HepG2 (cell line): ENCODE results near the gene ACP2. TPM values are rescaled to one million over a fixed set of nuclear protein-coding genes. Genes with fewer than 3 reads are reported as not detected.

Source experiments
- JUNB ChIP-seq: sonication (generic); formaldehyde crosslinking; IDR thresholded peaks from 2 replicates; pipeline ENCODE4 v1.8.0; 2022; ENCODE audit warnings: missing genetic modification reagents, mild to moderate bottlenecking, borderline replicate concordance
- KLF11 ChIP-seq: IDR thresholded peaks from 2 replicates; pipeline ENCODE4 v1.6.1; 2016; ENCODE audit warnings: missing compliant biosample characterization
- MEF2D ChIP-seq: sonication (generic); formaldehyde crosslinking; IDR thresholded peaks from 2 replicates; pipeline ENCODE4 v1.5.1; 2020; ENCODE audit warnings: mild to moderate bottlenecking, missing genetic modification reagents
- NCOA5 ChIP-seq: sonication (generic); formaldehyde crosslinking; IDR thresholded peaks from 2 replicates; pipeline ENCODE4 v1.4.0; 2020; ENCODE audit warnings: missing genetic modification reagents
- RBAK ChIP-seq: sonication (generic); formaldehyde crosslinking; IDR thresholded peaks from 2 replicates; pipeline ENCODE4 v1.5.1; 2020; ENCODE audit warnings: mild to moderate bottlenecking, missing genetic modification reagents
- RELA ChIP-seq: sonication (generic); formaldehyde crosslinking; IDR thresholded peaks from 2 replicates; pipeline ENCODE4 v1.4.0; 2020; ENCODE audit warnings: missing genetic modification reagents
- RFX3 ChIP-seq: IDR thresholded peaks from 2 replicates; pipeline ENCODE4 v1.6.1; 2016; ENCODE audit warnings: missing biosample characterization, missing genetic modification reagents
- SAP130 ChIP-seq: IDR thresholded peaks from 2 replicates; pipeline ENCODE4 v1.6.1; 2016; ENCODE audit warnings: low read depth
- SYNCRIP ChIP-seq: fragments of 200-400 bp; formaldehyde crosslinking; IDR thresholded peaks from 2 replicates; pipeline ENCODE4 v1.6.1; 2018; ENCODE audit warnings: mild to moderate bottlenecking, low read depth, low read length; ENCODE audit not compliant: insufficient read depth
- TAF1 ChIP-seq: sonication (generic); formaldehyde crosslinking; IDR thresholded peaks from 2 replicates; pipeline ENCODE4 v1.4.0; 2020; ENCODE audit warnings: missing genetic modification reagents
- TSC22D2 ChIP-seq: sonication (generic); formaldehyde crosslinking; IDR thresholded peaks from 2 replicates; pipeline ENCODE4 v1.5.1; 2020; ENCODE audit warnings: missing genetic modification reagents, mild to moderate bottlenecking, borderline replicate concordance
- ZFP90 ChIP-seq: sonication (generic); formaldehyde crosslinking; IDR thresholded peaks from 2 replicates; pipeline ENCODE4 v1.8.0; 2022; ENCODE audit warnings: missing genetic modification reagents, mild to moderate bottlenecking, inconsistent platforms, borderline replicate concordance
- ZKSCAN1 ChIP-seq: fragments of 150-350 bp; IDR thresholded peaks from 2 replicates; pipeline ENCODE4 v1.6.1; 2014; ENCODE audit warnings: low read length
- ZNF292 ChIP-seq: sonication (generic); formaldehyde crosslinking; IDR thresholded peaks from 2 replicates; pipeline ENCODE4 v1.8.1; 2022; ENCODE audit warnings: mild to moderate bottlenecking, low read depth, missing genetic modification reagents, borderline replicate concordance
- ZNF605 ChIP-seq: sonication (generic); formaldehyde crosslinking; IDR thresholded peaks from 2 replicates; pipeline ENCODE4 v1.8.0; 2022; ENCODE audit warnings: mild to moderate bottlenecking, missing genetic modification reagents
- ZNF7 ChIP-seq: IDR thresholded peaks from 2 replicates; pipeline ENCODE4 v1.6.1; 2016; ENCODE audit warnings: missing biosample characterization, missing genetic modification reagents
- ZSCAN20 ChIP-seq: sonication (generic); formaldehyde crosslinking; IDR thresholded peaks from 2 replicates; pipeline ENCODE4 v1.4.0; 2020; ENCODE audit warnings: missing genetic modification reagents, mild to moderate bottlenecking, borderline replicate concordance
- polyA plus RNA-seq, 8 experiments: library from polyadenylated mRNA; depleted of rRNA in 3 of 8; stranded (reverse) in 7 of 8; unstranded in 1 of 8; fragments of >200 nt; fragmentation: Illumina TruSeq in 4 of 8; extraction: Trizol in 4 of 8; gene quantifications; 2 replicates each; pipeline versions ENCODE4 v1.2.1 to v1.2.3, GENCODE V29; 2011 to 2016; ENCODE audit warnings: low read depth in 4 of 8, missing spikeins in 1 of 8, mixed read lengths in 1 of 8; ENCODE audit not compliant: insufficient read depth in 1 of 8
- total RNA-seq, 5 experiments: library from RNA; depleted of rRNA; stranded (reverse); fragments of >200 nt; fragmentation: Illumina TruSeq; extraction: Trizol; gene quantifications; 2 replicates each; pipeline ENCODE4 v1.2.3, GENCODE V29; 2016; ENCODE audit warnings: low read depth in 1 of 5
- TF ChIP-seq, protein P1 (sequence below): sonication (generic); formaldehyde crosslinking; IDR thresholded peaks from 2 replicates; pipeline ENCODE4 v1.9.0; 2022; ENCODE audit warnings: low read depth, missing genetic modification reagents
- TF ChIP-seq, protein P2 (sequence below): sonication (generic); formaldehyde crosslinking; IDR thresholded peaks from 2 replicates; pipeline ENCODE4 v1.8.0; 2022; ENCODE audit warnings: missing genetic modification reagents, mild to moderate bottlenecking, moderate library complexity, borderline replicate concordance
- TF ChIP-seq, protein P3 (sequence below): sonication (generic); formaldehyde crosslinking; IDR thresholded peaks from 2 replicates; pipeline ENCODE4 v1.5.0; 2020; ENCODE audit warnings: missing genetic modification reagents
- TF ChIP-seq, protein P4 (sequence below): sonication (generic); formaldehyde crosslinking; IDR thresholded peaks from 2 replicates; pipeline ENCODE4 v1.4.0; 2020; ENCODE audit warnings: mild to moderate bottlenecking, missing genetic modification reagents, borderline replicate concordance

The ACP2 gene
- total and polyA plus RNA-seq, 2 of the 13 experiments (the other 11 are each of a cell fraction or from before 2014, with no cell fraction given): 17.7 to 20.2 TPM

- TF ChIP-seq, protein P1, sequence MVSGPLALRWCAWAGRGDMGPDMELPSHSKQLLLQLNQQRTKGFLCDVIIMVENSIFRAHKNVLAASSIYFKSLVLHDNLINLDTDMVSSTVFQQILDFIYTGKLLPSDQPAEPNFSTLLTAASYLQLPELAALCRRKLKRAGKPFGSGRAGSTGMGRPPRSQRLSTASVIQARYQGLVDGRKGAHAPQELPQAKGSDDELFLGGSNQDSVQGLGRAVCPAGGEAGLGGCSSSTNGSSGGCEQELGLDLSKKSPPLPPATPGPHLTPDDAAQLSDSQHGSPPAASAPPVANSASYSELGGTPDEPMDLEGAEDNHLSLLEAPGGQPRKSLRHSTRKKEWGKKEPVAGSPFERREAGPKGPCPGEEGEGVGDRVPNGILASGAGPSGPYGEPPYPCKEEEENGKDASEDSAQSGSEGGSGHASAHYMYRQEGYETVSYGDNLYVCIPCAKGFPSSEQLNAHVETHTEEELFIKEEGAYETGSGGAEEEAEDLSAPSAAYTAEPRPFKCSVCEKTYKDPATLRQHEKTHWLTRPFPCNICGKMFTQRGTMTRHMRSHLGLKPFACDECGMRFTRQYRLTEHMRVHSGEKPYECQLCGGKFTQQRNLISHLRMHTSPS (CRISPR knock-in tag): 0 out of 2 replicates have a peak, but pooled peaks have one; percentile 37
- TF ChIP-seq, protein P2, sequence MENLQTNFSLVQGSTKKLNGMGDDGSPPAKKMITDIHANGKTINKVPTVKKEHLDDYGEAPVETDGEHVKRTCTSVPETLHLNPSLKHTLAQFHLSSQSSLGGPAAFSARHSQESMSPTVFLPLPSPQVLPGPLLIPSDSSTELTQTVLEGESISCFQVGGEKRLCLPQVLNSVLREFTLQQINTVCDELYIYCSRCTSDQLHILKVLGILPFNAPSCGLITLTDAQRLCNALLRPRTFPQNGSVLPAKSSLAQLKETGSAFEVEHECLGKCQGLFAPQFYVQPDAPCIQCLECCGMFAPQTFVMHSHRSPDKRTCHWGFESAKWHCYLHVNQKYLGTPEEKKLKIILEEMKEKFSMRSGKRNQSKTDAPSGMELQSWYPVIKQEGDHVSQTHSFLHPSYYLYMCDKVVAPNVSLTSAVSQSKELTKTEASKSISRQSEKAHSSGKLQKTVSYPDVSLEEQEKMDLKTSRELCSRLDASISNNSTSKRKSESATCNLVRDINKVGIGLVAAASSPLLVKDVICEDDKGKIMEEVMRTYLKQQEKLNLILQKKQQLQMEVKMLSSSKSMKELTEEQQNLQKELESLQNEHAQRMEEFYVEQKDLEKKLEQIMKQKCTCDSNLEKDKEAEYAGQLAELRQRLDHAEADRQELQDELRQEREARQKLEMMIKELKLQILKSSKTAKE (CRISPR knock-in tag): no peak
- TF ChIP-seq JUNB: no peak
- no peak; the same call in 1 of the 2 replicates for TF ChIP-seq ZFP90 (CRISPR knock-in tag)
- no peak for TF ChIP-seq NCOA5
- 0 out of 2 replicates have a peak, but pooled peaks have one; percentile 26 for TF ChIP-seq ZSCAN20 (CRISPR knock-in tag)
- TF ChIP-seq ZNF605: peak; percentile 45; the same call in 1 of the 2 replicates
- peak; percentile 85 for TF ChIP-seq SAP130 (CRISPR knock-in tag)
- no peak for TF ChIP-seq ZNF292
- no peak for TF ChIP-seq RBAK
- no peak for TF ChIP-seq ZNF7
- TF ChIP-seq TAF1 (CRISPR knock-in tag): peak; percentile 39; the same call in 1 of the 2 replicates
- TF ChIP-seq, protein P3, sequence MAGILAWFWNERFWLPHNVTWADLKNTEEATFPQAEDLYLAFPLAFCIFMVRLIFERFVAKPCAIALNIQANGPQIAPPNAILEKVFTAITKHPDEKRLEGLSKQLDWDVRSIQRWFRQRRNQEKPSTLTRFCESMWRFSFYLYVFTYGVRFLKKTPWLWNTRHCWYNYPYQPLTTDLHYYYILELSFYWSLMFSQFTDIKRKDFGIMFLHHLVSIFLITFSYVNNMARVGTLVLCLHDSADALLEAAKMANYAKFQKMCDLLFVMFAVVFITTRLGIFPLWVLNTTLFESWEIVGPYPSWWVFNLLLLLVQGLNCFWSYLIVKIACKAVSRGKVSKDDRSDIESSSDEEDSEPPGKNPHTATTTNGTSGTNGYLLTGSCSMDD (CRISPR knock-in tag): no peak
- no peak for TF ChIP-seq RFX3
- TF ChIP-seq SYNCRIP: no peak
- TF ChIP-seq TSC22D2 (CRISPR knock-in tag): no peak
- TF ChIP-seq, protein P4, sequence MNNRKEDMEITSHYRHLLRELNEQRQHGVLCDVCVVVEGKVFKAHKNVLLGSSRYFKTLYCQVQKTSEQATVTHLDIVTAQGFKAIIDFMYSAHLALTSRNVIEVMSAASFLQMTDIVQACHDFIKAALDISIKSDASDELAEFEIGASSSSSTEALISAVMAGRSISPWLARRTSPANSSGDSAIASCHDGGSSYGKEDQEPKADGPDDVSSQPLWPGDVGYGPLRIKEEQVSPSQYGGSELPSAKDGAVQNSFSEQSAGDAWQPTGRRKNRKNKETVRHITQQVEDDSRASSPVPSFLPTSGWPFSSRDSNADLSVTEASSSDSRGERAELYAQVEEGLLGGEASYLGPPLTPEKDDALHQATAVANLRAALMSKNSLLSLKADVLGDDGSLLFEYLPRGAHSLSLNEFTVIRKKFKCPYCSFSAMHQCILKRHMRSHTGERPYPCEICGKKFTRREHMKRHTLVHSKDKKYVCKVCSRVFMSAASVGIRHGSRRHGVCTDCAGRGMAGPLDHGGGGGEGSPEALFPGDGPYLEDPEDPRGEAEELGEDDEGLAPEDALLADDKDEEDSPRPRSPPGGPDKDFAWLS (CRISPR knock-in tag): no peak
- no peak for TF ChIP-seq KLF11 (CRISPR knock-in tag)
- TF ChIP-seq MEF2D: no peak; the same call in 1 of the 2 replicates
- TF ChIP-seq ZKSCAN1: no peak
- no peak for TF ChIP-seq RELA (CRISPR knock-in tag)
These were observed 20.6 kb upstream of the ACP2 start (continued) for GRCh38 chr11:47269002-47269828.
